LNCaP clone FGC (cell line): Measurements from ENCODE around the gene LGALS9.
A peak's percentile ranks its signal among the peaks of the same experiment; 100 is the strongest.

Source experiments
- DNase-seq: peaks from one replicate; pipeline ENCODE4 v3.0.0-alpha.2; 2011; ENCODE audit warnings: low read depth
- H3K4me3 ChIP-seq: 2 replicates; pipeline ENCODE4 v1.5.1; 2011; ENCODE audit warnings: mild to moderate bottlenecking, low read depth, low read length, control low read depth
- TF ChIP-seq, protein P1 (sequence below): IDR thresholded peaks from 2 replicates; pipeline ENCODE4 v1.5.1; 2012; ENCODE audit warnings: mild to moderate bottlenecking; ENCODE audit not compliant: control insufficient read depth, insufficient read depth; ENCODE audit errors: extremely low read depth

Gene LGALS9

DNA sequence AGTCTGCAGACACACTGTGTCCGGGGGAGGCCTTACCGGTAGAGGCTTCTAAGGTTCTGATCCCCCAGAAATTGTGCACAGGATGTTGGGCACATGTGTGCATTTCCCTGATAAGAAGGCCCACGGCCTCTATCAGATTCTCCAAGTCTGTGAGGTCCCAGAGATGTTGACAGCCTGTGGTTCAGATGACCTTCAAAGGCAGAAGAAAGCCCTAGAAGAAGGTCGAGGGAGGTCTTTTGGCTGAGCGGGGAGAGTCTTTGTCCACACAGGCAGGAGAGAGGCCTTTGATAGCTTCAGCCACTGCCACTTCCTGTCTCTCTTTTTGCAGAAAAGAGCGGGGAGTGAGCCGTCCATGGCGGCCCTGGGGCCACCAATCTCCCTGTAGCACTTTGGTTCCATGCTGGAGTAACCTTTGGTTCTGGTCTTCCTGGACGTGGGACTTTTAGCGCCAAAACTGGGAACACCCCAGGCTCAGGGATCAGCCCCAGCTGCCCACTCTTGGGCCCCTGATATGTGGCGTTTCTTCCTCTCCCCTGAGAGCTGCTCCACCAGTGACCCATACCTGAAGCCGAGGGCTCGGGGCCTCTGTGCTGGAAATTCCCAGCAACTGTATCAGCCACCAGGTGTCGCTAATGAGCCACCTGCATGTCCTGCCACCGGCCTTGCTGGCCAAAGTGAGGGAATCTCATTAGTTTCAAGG lies 28.1 kb upstream of the LGALS9 start:
- DNase-seq, result peak; percentile 25
- TF ChIP-seq, protein P1, sequence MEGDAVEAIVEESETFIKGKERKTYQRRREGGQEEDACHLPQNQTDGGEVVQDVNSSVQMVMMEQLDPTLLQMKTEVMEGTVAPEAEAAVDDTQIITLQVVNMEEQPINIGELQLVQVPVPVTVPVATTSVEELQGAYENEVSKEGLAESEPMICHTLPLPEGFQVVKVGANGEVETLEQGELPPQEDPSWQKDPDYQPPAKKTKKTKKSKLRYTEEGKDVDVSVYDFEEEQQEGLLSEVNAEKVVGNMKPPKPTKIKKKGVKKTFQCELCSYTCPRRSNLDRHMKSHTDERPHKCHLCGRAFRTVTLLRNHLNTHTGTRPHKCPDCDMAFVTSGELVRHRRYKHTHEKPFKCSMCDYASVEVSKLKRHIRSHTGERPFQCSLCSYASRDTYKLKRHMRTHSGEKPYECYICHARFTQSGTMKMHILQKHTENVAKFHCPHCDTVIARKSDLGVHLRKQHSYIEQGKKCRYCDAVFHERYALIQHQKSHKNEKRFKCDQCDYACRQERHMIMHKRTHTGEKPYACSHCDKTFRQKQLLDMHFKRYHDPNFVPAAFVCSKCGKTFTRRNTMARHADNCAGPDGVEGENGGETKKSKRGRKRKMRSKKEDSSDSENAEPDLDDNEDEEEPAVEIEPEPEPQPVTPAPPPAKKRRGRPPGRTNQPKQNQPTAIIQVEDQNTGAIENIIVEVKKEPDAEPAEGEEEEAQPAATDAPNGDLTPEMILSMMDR, result peak; percentile 95
- H3K4me3 ChIP-seq, result no peak overlapping the region

DNA sequence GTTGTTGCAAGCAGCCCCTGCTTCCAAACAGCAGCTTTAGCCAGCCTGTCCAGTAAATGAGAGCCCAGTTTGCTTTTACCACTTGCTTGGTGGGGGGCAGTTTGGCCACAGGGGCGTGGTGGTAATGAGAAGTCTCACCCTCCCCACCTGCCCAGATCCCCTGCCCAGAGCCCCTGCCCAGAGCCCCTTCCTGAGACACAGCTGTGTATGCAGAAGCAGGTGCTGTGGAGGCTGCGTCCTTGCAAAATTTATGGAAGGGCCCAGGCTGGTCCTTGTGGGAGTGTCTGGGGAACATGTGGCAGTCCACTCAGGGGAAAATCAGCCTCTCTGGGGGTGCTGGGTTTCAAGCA lies 27.6 kb upstream of the LGALS9 start:
- TF ChIP-seq, protein P1, result no peak
- DNase-seq, result no peak
- H3K4me3 ChIP-seq, result no peak overlapping the region

DNA sequence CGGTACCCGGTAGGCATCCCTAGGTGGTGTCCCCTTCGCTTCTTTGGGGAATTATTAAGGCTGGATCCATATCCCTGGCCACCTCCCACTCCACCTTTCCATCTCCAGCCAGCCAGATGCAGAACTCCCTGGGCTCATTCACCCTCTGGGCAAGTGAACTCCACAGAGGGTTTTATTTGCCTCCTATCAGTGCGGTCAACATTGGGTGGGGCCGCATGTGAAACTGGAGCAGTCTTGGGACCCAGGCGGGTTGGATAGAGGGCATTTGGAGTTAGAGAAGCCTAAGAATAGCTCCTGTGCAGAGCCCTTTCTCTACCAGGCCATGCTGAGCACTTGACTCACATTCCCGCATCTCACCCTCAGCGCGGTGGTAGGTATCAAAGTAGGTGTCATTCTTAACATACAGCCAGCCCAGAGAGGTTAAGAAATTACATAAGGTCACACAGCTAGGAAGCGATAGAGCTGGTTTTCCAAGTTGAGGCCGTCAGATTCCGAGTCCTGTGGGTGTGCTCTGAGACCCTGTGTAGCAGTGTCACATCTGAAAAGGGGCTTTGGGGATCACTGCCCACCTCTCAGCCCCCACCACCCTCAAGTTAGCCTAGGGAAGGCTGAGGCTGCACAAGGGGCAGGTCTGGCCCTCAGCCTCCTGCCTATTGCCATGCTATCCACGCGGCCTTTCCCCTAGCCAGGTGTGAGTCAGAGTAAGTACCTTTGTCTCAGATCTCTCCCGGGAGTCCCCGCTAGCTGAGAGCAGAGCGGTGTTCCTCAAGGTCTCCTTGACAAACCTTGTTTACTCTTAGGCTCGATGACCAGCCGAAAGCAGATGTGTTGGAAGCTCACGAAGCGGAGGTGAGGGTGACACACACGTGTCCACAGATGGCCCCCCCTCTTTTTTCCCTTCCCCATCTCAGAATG lies 26.9 kb upstream of the LGALS9 start:
- DNase-seq, result no peak
- TF ChIP-seq, protein P1, result no peak
- no peak overlapping the region for H3K4me3 ChIP-seq

DNA sequence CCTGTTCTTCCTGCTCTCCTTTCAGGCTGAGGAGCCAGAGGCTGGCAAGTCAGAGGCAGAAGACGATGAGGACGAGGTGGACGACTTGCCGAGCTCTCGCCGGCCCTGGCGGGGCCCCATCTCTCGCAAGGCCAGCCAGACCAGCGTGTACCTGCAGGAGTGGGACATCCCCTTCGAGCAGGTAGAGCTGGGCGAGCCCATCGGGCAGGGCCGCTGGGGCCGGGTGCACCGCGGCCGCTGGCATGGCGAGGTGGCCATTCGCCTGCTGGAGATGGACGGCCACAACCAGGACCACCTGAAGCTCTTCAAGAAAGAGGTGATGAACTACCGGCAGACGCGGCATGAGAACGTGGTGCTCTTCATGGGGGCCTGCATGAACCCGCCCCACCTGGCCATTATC lies 25.6 kb upstream of the LGALS9 start:
- TF ChIP-seq, protein P1, result no peak
- H3K4me3 ChIP-seq, result no peak overlapping the region
- DNase-seq, result no peak

DNA sequence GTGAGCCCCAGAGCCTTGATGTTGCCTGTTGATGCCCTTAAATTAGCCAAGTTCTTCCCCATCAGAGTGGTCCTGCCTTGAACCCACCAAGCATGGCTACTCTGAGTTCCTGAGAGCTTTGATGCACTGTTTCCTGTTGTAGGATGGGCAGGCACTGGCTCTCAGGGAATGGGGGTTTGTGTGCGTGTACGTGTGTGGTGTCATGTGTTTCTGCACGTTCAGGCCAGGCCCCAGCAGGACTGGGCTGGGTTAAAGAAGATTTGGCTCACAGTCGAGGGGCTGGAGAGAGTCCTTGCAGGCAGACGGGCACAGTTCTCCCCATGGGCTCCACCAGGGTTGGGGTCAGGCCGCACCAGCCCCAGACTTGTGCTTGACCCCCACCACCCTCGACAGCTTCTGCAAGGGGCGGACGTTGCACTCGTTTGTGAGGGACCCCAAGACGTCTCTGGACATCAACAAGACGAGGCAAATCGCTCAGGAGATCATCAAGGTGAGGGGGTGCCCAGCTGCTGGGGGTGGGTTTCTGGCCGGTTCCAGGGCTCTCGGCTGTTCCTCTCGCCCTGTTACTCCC lies 23.4 kb upstream of the LGALS9 start:
- TF ChIP-seq, protein P1, result no peak
- no peak for DNase-seq
- H3K4me3 ChIP-seq, result no peak overlapping the region

DNA sequence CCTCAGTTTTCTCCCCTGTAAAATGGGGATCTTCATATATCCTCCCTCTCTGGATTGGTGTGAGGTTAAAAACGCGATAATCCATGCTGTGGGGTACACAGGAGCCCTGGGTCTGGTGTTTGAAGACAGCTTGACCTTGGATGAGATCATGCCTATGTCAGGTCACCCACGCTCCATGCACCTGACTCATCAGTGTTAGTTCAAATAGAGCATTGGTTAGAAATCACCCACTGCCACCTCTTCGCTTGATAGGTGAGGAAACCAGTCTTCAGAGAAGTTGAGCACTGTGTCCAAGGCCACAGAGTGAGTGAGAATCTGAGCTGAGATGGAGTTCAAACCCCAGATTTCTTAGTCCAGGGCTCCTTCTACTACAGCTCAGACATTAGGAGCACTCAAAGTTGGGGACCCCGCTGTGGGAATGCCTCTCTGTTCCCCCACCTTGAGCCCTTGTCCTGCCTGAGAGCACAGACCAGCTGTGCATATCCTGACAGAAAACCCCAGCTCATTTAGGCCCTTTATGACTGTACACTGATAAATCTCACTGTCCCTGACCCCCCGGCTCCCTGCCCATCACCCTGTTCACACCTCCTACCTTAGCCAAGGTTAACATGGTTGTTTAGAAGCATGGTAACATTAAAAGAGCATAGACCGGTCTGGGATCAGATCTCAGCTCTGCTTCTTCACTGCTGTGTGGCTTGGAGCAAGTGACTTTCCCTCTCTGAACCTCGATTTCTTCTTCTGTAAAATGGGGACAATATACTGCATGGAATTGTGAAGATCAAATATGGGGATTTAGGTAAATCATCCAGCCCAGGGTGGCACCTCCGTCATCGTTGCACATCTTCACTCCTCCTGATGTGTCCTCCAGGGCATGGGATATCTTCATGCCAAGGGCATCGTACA lies 22.4 kb upstream of the LGALS9 start:
- no peak for DNase-seq
- TF ChIP-seq, protein P1, result no peak
- no peak overlapping the region for H3K4me3 ChIP-seq
